Small intestine (tissue), 16 donors: Measurements from ENCODE around the gene CPLX1. TPM values are rescaled to one million over a fixed set of nuclear protein-coding genes. Genes with fewer than 3 reads are reported as not detected.

Experiments
- DNase-seq, 2 donors: peaks; one replicate each; pipeline versions ENCODE4 v3.0.0 to v3.0.0-alpha.2; 2013
- FAIRE-seq: peaks from 2 replicates; lab custom pipeline; 2012; peaks lifted over from hg19 to GRCh38; lab: Jason Lieb, UNC
- H3K27ac ChIP-seq, 3 donors: one replicate each; pipeline ENCODE4 v1.5.1; 2013; ENCODE audit warnings: low read length in 2 of 3, mild to moderate bottlenecking in 2 of 3, control low read depth in 1 of 3, inconsistent platforms in 1 of 3, low read depth in 1 of 3, moderate library complexity in 1 of 3
- H3K27me3 ChIP-seq, 3 donors: one replicate each; pipeline ENCODE4 v1.6.1; 2013; ENCODE audit warnings: low read length in 3 of 3, inconsistent platforms in 1 of 3; ENCODE audit not compliant: control insufficient read depth in 3 of 3, insufficient read depth in 3 of 3
- H3K36me3 ChIP-seq, 3 donors: one replicate each; pipeline ENCODE4 v1.6.1; 2013; ENCODE audit warnings: low read length in 3 of 3, inconsistent platforms in 1 of 3, low read depth in 1 of 3, mild to moderate bottlenecking in 1 of 3, moderate library complexity in 1 of 3; ENCODE audit not compliant: control insufficient read depth in 3 of 3, insufficient read depth in 2 of 3
- H3K4me1 ChIP-seq, 3 donors: one replicate each; pipeline ENCODE4 v1.6.1; 2013; ENCODE audit warnings: low read length in 2 of 3, inconsistent platforms in 1 of 3, low read depth in 1 of 3, mild to moderate bottlenecking in 1 of 3, moderate library complexity in 1 of 3; ENCODE audit not compliant: control insufficient read depth in 3 of 3, insufficient read depth in 2 of 3
- H3K4me3 ChIP-seq, 3 donors: one replicate each; pipeline ENCODE4 v1.5.1; 2013; ENCODE audit warnings: low read length in 3 of 3, control low read depth in 1 of 3, inconsistent platforms in 1 of 3, low read depth in 1 of 3, mild to moderate bottlenecking in 1 of 3, moderate library complexity in 1 of 3
- H3K9me3 ChIP-seq, 2 donors: one replicate each; pipeline ENCODE4 v1.6.1; 2013; ENCODE audit warnings: low read depth in 1 of 2, low read length in 1 of 2; ENCODE audit not compliant: control insufficient read depth in 2 of 2, insufficient read depth in 1 of 2
- WGBS, 3 donors: extraction: QIAGEN DNeasy Blood & Tissue Kit; methylation state at CpG; one replicate each; pipeline ENCODE4 v1.1.7; 2013; 5-methylcytosine and 5-hydroxymethylcytosine counted together
- long read RNA-seq, 10 donors: transcript quantifications; one replicate each; lab custom pipeline, GENCODE V29; 2026
- polyA plus RNA-seq, 4 donors: library from polyadenylated mRNA; stranded (reverse) in 3 of 4; unstranded in 1 of 4; fragments of 200-250 nt in 3 of 4; fragments of 120-200 nt in 1 of 4; gene quantifications; one replicate each; pipeline versions ENCODE4 v1.2.1 to v1.2.3, GENCODE V29; 2013
- donor health status: healthy with polysubstance abuse.
- donor health status: control.
- donor health status: control.
- donor health status: Bipolar disorder and iron deficiency.
- donor health status: healthy.

CPLX1 gene
- 1 to 10 TPM in 2 of 4 donors, not detected in 2; 1.4 to 2.6 TPM for polyA plus RNA-seq
- long read RNA-seq, donor 1 = 0 reads
- long read RNA-seq, donor 2 = 0 reads
- long read RNA-seq, donor 3 = 0 reads
- long read RNA-seq, donor 4 = 0 reads
- long read RNA-seq, donor 5 = 0 reads
- long read RNA-seq, donor 6 = 0 reads
- long read RNA-seq, donor 7 = 0 reads
- long read RNA-seq, donor 8 = 0 reads
- long read RNA-seq, donor 9 = 0 reads
- long read RNA-seq, donor 10, partial matches to known transcripts = 0 of 2 reads
- long read RNA-seq, donor 10, other reads (novel, unspliced or antisense) = 0 of 2 reads

- FAIRE-seq (no peak), DNase-seq (peak; percentile 43 to 49)
- Histone ChIP-seq H3K27me3 (peaks cover 11 to 71% (median 31%) of the 10 kb centered on the region in 3 donors), H3K4me1 (no peaks in the 10 kb centered on the region), H3K4me3 (peak within 1 kb of the TSS in 2 of 3 donors; percentile 8 to 64), H3K36me3 (no peaks in the 10 kb centered on the region), H3K27ac (no peak within 1 kb of the TSS), H3K9me3 (no peaks in the 10 kb centered on the region)
- 0 to 2% (median 0%) methylated on average over 3 to 48 of the region's 61 CpGs for WGBS, 3 donors
Measured at GRCh38 chr4:825971-826330, at the start of gene CPLX1. CPLX1 (minus strand) TSS chr4:826129; CDS start chr4:824522, 1,607 bp downstream.

DNA sequence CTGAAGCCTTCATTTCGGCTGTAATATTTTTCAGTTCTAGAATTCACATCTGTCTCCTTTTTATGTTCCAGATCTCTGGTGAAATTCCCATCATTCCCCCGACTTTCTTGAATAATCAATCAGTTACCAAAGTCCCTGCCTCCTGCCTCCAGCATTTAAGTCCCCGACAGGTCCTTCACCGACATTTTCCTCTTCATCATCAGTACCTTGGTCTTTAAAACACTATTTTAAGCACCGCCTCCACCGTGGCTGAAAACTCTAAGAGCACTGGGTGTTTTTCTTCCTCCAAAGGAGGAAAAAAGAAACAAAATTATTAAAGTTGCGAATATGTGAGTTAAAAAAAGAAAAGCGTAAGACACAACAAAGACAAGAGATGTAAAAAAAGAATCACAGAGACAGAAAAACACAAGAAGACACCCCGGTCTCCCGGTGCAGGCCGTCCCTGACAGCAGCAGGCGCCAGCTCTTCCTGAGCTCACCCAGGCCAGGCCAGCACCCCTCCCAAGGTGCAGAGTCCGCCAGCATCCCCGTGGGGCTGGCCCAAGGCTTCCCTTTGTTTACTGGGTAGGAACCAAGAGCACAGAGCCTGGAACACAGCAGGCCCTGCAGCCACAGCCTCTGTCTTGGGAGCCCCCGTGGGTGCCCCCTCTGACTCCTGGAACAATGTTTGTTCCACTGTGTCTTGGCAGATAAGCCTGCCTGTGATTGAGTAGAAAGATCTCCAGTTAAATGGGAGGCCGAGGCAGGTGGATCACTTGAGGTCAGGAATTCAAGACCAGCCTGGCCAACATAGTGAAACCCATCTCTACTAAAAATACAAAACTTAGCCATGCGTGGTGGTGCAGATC is 49.3 kb upstream of the CPLX1 start:
- H3K27ac ChIP-seq = no peak overlapping the region
- peaks cover 33 to 89% (median 45%) of the 10 kb centered on the region in 3 donors for H3K36me3 ChIP-seq
- FAIRE-seq (no peak), DNase-seq (peak; percentile 25 to 47)
- H3K27me3 ChIP-seq = no peaks in the 10 kb centered on the region
- H3K4me3 ChIP-seq = no peak overlapping the region
- 64 to 79% (median 74%) methylated on average over 17 of the region's 17 CpGs for WGBS, 3 donors
- H3K9me3 ChIP-seq = no peaks in the 10 kb centered on the region
- no peaks in the 10 kb centered on the region for H3K4me1 ChIP-seq

DNA sequence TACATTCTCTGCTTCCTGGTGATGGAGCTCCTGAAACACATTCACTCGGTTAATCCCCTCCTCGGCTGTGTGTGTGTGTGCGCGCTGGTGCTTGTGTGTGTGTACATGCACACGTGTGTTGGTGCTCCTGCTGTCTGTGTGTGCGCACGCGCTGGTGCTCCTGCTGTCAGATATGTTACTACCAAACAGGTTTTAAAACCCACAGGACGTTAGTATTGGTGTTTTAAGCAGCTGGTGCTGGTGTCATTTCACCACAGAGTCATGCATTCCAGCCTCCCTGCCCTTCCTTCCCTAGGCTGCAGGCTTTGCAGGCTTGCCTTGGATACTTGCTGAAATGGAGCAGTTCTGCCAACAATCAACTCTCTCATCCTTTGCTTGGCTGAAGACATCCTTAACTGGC is 48.1 kb upstream of the CPLX1 start:
- FAIRE-seq (no peak), DNase-seq (no peak)
- Histone ChIP-seq H3K36me3 (peaks cover 34 to 86% (median 40%) of the 10 kb centered on the region in 3 donors), H3K27me3 (no peaks in the 10 kb centered on the region), H3K4me1 (no peaks in the 10 kb centered on the region), H3K27ac (no peak overlapping the region), H3K4me3 (no peak overlapping the region), H3K9me3 (no peaks in the 10 kb centered on the region)
- WGBS, 3 donors = 87 to 93% (median 88%) methylated on average over 9 of the region's 9 CpGs

GRCh38 chr4:872241-872981 is 46.5 kb upstream of the CPLX1 start:
- Histone ChIP-seq H3K27me3 (no peaks in the 10 kb centered on the region), H3K4me1 (no peaks in the 10 kb centered on the region), H3K9me3 (no peaks in the 10 kb centered on the region), H3K36me3 (peaks cover 34 to 89% (median 53%) of the 10 kb centered on the region in 3 donors), H3K27ac (no peak overlapping the region), H3K4me3 (no peak overlapping the region)
- FAIRE-seq = no peak
- WGBS, 3 donors = 94 to 96% (median 96%) methylated on average over 39 to 43 of the region's 43 CpGs
- DNase-seq = no peak

- Histone ChIP-seq H3K27me3 (no peaks in the 10 kb centered on the region), H3K36me3 (peaks cover 28 to 89% (median 48%) of the 10 kb centered on the region in 3 donors), H3K4me1 (no peaks in the 10 kb centered on the region), H3K4me3 (no peak overlapping the region), H3K9me3 (no peaks in the 10 kb centered on the region), H3K27ac (no peak overlapping the region)
- FAIRE-seq (no peak), DNase-seq (no peak)
- 66 to 97% (median 88%) methylated on average over 6 to 9 of the region's 9 CpGs for WGBS, 3 donors
Measured at GRCh38 chr4:871484-871883, 45.6 kb upstream of the CPLX1 start.

DNA sequence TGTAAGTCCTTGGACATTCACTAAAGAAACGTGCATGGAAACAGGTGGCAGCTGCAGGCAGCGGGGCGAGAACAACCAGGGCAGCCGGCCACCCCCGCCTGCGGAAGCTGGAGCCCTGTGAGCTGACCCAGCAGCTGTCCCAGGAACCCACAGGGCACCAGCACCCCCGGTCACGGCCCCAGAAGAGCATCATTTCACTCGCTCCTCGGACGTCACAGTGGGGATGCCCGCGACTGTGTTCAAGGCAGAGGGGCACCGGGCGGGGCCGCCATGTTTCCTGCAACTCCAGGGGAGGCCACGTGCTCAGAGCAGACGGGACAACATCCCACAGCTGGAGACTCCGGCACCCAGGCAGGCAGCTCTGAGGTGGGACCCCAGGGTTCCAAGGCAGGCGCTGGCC is 45.0 kb upstream of the CPLX1 start:
- no peak for FAIRE-seq
- no peak for DNase-seq
- no peaks in the 10 kb centered on the region for H3K27me3 ChIP-seq
- no peak overlapping the region for H3K27ac ChIP-seq
- no peak overlapping the region for H3K4me3 ChIP-seq
- peaks cover 24 to 89% (median 45%) of the 10 kb centered on the region in 3 donors for H3K36me3 ChIP-seq
- H3K4me1 ChIP-seq = no peaks in the 10 kb centered on the region
- H3K9me3 ChIP-seq = no peaks in the 10 kb centered on the region
- WGBS, 3 donors = 95 to 97% (median 96%) methylated on average over 20 of the region's 20 CpGs

- Histone ChIP-seq H3K9me3 (no peaks in the 10 kb centered on the region), H3K4me1 (no peaks in the 10 kb centered on the region), H3K27ac (no peak overlapping the region), H3K36me3 (peaks cover 26 to 90% (median 48%) of the 10 kb centered on the region in 3 donors), H3K27me3 (no peaks in the 10 kb centered on the region), H3K4me3 (no peak overlapping the region)
- DNase-seq = no peak
- FAIRE-seq = no peak
- WGBS, 3 donors = 96 to 98% (median 97%) methylated on average over 15 of the region's 15 CpGs
Measured at GRCh38 chr4:869776-870175, 43.8 kb upstream of the CPLX1 start.

DNA sequence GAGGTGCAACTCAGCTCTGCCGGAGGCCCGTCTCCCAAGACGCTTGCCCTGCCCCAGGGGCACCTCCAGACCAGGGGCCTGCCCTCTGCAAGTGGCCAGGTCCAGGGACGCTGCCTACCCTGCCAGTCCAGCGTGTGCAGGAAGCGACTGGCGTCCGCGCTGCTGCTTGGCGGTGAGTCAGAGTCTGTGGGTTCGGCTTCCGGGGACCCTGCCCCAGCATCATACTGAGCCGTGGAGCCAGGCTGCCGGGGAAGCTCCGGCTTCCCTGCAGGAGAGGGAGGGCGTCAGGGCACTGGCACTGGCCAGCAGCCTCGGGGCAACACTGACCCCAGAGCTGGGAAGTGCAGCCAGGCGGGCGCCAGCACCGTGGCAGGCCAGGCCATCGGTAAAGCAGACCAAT is 42.5 kb upstream of the CPLX1 start:
- H3K27ac ChIP-seq = no peak overlapping the region
- FAIRE-seq (no peak), DNase-seq (no peak)
- H3K4me3 ChIP-seq = no peak overlapping the region
- H3K36me3 ChIP-seq = peaks cover 28 to 91% (median 47%) of the 10 kb centered on the region in 3 donors
- H3K9me3 ChIP-seq = peaks cover 0 to 2% of the 10 kb centered on the region in 2 donors
- H3K27me3 ChIP-seq = no peaks in the 10 kb centered on the region
- no peaks in the 10 kb centered on the region for H3K4me1 ChIP-seq
- 95 to 97% (median 97%) methylated on average over 21 of the region's 21 CpGs for WGBS, 3 donors
